GM18505 (cell line): ENCODE data around the gene LGR6.

Experiments
- ATAC-seq: cut with Tn5 transposase; IDR thresholded peaks from one replicate; pipeline ENCODE4 v1.9.1; 2021; ENCODE audit not compliant: unreplicated experiment
- POLR2A ChIP-seq: IDR thresholded peaks from 4 replicates; pipeline ENCODE4 v1.6.1; 2011; ENCODE audit warnings: borderline replicate concordance; ENCODE audit not compliant: insufficient read depth, insufficient read length; ENCODE audit errors: extremely low read depth

Gene LGR6

DNA sequence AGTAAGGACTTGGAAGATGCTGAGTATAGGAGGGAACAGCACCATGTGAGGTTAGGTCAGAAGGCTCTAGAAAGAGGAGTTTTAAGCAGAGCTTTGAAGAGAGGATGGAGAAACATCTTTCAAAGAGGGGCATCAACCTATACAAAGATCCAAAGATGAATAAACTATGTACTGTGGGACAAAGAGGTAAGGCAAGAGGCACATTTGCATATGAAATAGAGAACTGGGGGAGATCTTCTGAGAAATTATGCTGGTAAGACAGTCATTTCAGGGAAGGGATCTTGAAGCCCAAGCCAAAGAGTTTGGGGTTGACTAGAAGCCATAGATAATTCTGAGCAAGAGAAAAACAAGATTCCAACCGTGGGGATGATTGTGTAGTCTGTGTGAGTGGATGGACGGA is 70.0 kb downstream of the LGR6 start:
- ATAC-seq = no peak

DNA sequence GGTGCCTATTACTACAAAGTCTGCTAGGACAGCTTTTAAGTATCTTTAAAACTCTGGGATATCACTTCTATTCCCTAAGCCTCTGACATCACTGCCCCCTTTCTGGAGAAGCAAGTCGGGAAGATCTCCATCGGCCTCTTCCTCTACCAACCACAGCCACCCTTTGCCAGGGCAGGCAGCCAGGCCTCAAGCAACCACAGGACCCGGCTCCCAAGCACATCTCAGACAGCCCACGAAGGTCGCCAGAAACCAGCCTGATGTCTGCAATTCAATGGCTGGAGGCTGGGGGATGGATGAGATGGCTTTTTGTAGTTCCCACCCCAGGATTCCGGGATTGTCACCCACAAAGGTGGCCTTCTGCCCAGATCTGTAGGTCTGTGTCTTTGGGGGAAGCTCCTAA is 70.7 kb downstream of the LGR6 start:
- TF ChIP-seq POLR2A = no peak
- ATAC-seq = no peak

More for the DNA sequence above, 70.0 kb downstream of the LGR6 start:
- no peak for TF ChIP-seq POLR2A

DNA sequence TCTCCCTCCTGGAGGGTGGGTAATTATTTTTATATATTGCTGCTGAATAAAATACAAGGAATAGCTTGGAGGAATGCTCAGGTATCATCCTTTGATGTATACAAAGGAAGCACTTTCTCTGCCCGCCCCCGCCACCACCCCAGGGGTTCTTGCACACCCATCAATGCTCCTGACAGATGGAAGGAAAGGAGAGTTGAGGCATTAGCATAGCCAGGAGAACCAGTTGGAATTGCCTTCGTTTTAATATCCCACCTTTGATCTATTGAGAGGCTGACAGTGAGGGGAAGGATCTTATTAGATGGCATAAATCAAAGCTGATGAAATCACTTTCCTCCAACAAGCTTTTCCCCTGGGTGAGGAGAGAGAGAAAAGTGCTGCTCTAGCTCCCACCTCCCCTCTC is 71.1 kb downstream of the LGR6 start:
- no peak for ATAC-seq
- TF ChIP-seq POLR2A = no peak

DNA sequence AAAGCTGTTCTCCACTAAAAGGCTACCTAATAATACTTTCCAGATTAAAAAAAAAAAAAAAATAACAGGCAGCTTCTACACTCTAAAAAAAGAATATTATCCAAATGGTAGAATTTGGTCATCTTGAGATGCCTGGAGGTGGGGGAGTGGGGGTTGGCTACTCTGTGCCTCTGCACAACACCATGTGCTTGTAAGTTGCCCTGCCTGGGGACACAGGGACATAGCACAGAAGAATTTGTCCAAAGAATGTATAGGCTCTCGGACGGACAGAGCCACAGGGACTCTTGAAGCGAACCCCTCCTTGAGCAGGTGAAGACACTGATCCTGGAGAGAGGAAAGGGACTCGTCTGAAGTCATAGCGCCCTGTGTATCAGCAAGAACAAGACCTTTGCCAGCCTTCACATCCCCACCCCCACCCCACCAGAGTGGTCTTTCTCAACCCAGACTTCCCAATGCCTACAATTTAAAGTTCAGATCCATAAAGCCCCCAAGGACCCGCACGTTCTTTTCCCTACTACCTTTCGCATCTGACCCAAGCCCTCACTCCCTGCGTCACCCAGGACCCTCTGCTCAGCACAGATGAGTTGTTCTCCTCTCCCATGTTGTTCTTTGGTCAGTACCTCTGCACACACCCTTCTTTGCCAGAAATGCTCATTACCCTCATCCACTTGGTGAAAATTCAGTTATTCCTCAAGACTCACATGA is 72.6 kb downstream of the LGR6 start:
- no peak for TF ChIP-seq POLR2A
- no peak for ATAC-seq

DNA sequence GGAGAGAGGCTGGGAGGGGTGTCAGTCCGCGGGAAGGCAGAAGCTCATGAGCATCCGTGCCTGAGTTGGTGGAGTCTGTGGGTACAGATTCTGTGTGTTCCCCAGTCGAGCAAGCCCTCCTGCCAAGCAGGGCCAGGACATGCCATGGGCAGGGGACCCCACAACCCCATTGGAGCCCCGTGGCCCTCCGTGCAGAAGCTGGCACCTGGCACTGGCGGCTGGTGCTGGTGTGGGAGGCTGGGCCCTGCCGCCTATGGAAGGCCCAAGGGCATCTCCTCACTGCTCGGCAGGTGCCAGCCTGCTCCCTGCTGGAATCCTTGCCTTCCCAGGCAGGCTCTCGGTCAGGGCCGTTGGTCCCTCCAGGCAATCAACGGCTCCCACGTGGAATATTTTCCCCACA is 74.4 kb downstream of the LGR6 start:
- ATAC-seq = no peak
- no peak for TF ChIP-seq POLR2A

DNA sequence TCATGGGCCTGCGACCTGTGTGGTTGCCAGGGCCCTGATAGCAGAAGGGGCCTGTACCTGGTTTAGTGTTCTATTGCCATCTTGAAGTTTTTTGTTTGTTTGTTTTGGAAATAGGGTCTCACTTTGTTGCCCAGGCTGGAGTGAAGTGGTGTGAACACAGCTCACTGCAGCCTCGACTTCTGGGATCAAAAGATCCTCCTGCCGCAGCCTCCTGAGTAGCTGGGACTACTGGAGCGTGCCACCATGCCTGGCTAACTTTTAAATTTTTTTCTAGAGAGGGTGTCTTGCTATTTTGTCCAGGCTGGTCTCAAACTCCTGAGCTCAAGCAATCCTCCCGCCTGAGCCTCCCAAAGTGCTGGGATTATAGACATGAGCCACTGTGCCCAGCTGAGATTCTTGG is 75.2 kb downstream of the LGR6 start:
- TF ChIP-seq POLR2A = no peak

DNA sequence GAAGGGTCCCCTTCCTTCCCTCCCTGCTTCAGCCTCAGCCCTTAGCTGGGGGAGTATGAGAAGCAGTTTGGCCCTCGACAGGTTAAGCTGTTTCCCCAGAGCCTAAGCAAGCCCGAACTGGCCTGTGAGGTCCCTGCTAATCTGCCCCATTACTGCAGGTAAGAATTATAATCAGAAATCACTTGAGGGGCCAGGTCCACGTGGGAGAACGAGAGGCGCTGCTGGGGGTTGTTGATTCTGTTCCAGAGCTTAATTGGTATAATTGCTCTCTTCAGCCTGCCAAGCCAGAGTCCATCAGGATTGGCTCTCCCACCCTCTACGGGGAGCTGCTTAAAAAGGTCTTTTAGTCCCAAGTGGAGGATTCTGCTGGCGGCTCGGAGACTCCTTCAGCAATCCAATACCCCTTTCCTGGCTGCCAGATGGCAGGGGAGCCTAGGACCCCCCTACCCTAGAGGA is 77.3 kb downstream of the LGR6 start:
- TF ChIP-seq POLR2A = no peak
- no peak for ATAC-seq

More for the DNA sequence above, 75.2 kb downstream of the LGR6 start:
- no peak for ATAC-seq

DNA sequence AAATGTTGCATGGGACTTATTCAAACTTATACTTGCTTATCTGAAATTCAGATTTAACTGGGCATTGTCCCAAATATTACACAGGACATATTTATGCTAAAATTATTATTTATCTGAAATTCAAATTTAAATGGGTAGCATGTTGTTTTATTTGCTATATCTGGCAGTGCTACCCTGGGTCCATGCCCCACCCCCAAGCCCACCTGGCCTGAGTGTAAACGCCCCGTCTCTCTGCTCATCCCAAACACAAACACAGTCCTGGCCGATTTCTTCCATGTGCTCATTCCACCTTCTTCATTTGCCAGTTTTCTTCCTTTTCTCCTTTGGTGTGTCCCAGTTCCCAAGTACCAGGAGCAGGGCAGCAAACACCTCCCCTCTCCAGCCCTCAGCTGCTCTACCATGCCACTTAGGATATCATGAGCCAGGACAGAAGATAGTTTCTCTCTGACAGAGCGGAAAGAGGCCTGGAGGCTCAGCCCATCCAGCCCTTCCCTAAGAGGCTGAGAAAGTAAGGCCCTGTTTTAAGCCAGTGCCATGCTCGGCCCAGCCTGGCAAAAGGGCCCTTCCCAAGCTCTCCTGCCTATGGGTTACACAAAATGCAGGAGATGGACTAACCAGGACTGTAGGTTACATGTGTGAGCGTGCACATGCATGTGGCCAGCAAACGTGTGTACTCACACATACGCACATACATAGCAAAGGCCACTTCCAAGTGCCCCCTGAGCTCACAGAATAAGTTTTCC is 78.7 kb downstream of the LGR6 start:
- no peak for TF ChIP-seq POLR2A
- ATAC-seq = no peak

DNA sequence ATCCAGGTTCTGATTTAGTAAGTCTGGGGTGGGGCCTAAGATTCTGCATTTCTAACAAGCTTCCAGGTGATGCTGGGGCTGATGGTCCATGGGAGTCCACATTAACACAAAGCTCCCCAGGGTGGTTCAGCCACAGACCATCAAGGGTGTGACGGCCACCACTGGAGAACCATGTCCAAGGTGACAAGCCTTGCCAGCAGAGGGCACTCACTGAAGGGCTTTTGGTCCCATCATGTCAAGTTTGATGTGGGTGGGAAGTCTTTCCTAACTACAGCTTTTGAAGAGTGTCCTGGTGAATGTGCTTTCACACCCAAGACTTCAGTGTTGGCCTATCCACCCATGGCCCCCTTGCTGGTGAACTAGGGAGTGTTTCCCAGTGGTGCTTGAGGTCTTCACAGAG is 81.0 kb downstream of the LGR6 start:
- no peak for ATAC-seq
- no peak for TF ChIP-seq POLR2A

DNA sequence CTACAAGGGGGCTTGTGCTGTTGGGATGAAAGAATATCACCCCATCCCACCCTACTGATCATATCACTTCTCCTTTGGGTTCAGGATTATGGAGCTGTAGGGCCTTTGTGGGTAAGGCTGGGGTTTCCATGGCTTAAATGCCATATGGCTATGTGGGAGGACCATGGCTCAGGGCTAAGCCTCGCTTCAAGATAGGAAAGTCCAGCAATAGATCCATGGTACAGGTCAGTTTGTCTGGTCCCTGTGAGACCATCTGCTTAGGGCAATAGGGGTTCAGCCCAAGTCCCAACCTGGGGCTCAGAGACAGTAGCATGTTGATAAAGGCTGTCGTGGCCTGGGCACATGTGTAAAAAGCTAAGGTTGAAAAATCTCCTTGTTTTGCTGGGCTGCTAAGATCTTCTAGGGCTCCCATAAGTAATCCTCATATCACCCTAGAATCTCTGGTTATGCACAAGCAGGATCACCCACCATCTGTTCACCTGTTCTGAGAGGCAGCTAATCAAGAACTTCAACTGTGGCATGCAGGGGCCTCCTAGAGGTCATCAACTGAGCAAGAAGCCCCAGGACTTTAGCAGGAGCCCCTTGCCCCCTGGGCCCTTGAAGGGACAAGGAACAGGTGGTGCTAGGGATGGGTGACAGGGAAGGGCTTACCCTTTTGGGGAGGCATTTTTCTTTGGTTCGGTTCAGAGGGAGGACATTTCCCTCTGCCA is 81.6 kb downstream of the LGR6 start:
- no peak for ATAC-seq
- TF ChIP-seq POLR2A = no peak

DNA sequence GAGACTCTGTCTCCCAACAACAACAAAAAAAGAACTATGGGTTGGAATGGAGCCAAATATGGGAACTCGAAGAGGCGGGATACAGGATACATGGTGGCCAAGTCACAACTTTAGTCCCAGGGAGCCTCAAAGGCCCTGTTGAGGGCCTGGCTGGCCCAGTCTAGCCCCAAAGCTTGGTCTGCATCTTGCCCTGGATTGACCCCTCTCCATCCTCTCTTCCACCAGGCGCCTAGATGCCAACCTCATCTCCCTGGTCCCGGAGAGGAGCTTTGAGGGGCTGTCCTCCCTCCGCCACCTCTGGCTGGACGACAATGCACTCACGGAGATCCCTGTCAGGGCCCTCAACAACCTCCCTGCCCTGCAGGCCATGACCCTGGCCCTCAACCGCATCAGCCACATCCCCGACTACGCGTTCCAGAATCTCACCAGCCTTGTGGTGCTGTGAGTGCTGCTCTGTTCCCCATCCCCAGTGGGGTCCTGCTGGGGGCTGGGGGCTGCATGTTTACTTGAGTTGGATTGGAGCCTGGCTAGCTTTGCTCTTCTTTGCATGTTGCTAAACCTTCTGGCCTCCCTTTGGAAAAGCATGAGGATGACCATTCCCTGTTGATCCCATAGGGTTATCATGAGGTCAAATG is 82.6 kb downstream of the LGR6 start:
- no peak for TF ChIP-seq POLR2A
- ATAC-seq = no peak

DNA sequence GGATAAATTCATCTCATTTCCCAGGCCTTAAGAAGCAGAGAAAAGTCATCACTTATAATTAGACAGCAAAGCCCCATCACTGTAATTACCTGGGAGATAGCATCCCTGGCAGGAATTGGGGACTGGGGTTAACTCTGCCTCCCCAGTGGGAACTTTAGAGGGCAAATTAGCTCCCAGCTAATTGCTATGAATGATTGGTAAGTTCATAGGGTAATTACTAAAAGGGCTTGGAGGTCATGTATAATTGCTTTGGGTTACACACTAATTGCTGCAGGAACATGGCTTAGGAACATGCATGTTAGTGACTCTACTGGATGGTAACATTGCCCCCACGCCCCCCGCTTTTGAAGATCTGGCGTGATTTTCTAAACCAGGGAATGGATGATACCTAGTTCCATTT is 83.3 kb downstream of the LGR6 start:
- no peak for TF ChIP-seq POLR2A
- no peak for ATAC-seq

DNA sequence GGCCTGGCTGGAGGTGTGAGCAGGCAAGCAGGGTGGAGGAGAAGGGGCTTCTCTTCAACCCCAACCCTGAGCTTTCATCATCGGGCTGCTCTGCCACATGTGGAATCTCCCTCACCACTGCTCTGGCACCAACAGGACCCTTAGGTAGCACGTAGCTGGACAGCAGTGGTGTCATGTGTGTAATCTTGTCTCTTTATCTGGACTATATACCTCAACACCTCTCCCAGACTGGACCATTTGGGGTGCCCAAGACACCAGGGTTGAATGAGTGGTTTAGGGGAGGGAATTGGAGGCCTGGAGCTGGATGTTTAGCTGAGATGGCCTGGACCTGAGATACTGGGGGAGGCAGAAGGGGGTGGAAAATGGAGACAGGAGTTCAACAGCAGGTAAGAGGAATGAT is 85.2 kb downstream of the LGR6 start:
- no peak for TF ChIP-seq POLR2A
- ATAC-seq = no peak
